Natural killer cell treated with Interleukin-12 subunit alpha and Interleukin-12 subunit beta and Interleukin-15 and Interleukin-18, amount 100 ng/mL, for 72 hours (primary cell): Measurements from ENCODE around the gene PTPRU. TPM values are rescaled to one million over a fixed set of nuclear protein-coding genes. Genes with fewer than 3 reads are reported as not detected.

Experiments
- ATAC-seq, 2 donors: fragments of 150-1000 bp; cut with Tn5 transposase in 1 of 2; sonication (Bioruptor Pico), chemical (Tn5 transposase) in 1 of 2; 2 replicates each; pipeline ENCODE4 v1.10.0; 2021
- DNase-seq: peaks from one replicate; pipeline ENCODE4 v3.0.0; 2022; ENCODE audit warnings: low spot score
- H3K27ac Mint-ChIP-seq, 2 donors: 1 replicate in 1 of 2; 2 replicates in 1 of 2; pipeline ENCODE4 v1.8.0; 2022; ENCODE audit warnings: mixed read lengths in 2 of 2, mild to moderate bottlenecking in 1 of 2, moderate library complexity in 1 of 2
- H3K27me3 Mint-ChIP-seq, 2 donors: 1 replicate in 1 of 2; 2 replicates in 1 of 2; pipeline ENCODE4 v1.8.0; 2022; ENCODE audit warnings: mixed read lengths in 2 of 2
- H3K36me3 Mint-ChIP-seq: one replicate; pipeline ENCODE4 v1.8.0; 2022; ENCODE audit warnings: mixed read lengths
- H3K4me1 Mint-ChIP-seq, 2 donors: 1 replicate in 1 of 2; 2 replicates in 1 of 2; pipeline ENCODE4 v1.8.0; 2022; ENCODE audit warnings: low read depth in 2 of 2, mixed read lengths in 2 of 2, mild to moderate bottlenecking in 1 of 2
- H3K4me3 Mint-ChIP-seq: one replicate; pipeline ENCODE4 v1.8.0; 2022; ENCODE audit warnings: mixed read lengths
- H3K9me3 Mint-ChIP-seq: 2 replicates; pipeline ENCODE4 v1.8.0; 2022; ENCODE audit warnings: mixed read lengths
- total RNA-seq, 2 donors: library from RNA; stranded (reverse); gene quantifications; one replicate each; pipeline ENCODE4 v1.2.3, GENCODE V29; 2022

PTPRU gene
- total RNA-seq, 2 donors from 2014 or later, result 1.3 to 1.4 TPM

DNA sequence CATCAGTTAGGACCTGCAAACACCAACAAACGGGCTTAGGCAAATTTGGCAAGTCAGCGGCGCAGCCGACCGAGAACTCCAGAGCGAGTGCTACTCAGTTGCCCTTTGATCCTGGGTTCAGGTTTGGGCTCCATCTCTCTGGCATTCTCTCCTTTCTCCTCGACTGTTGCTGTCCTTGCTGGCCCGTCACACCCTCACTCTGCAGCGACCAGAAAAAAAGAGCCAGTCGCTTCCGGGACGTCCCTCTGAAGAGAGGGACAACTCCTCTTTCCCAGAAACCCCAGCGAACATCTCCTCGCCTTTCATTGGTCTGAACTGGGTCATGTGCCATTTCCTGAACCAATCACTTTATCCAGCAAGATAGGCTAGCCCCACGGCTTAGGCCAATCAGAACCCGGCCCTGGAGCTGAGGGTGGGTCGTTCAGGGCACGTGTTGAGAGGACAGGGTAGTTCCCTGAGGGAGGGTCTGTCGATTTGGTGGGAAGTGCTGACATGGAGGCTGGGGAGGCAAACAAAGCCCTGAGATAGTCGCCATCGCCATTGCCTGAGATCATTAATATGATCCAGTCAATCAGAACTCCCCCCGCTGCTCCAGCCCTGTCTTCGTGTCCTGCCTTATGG, 113.7 kb downstream of the PTPRU start:
- no peak overlapping the region for H3K27ac Mint-ChIP-seq
- no peaks in the 10 kb centered on the region for H3K36me3 Mint-ChIP-seq
- H3K9me3 Mint-ChIP-seq, result no peaks in the 10 kb centered on the region
- H3K4me1 Mint-ChIP-seq, result no peaks in the 10 kb centered on the region
- ATAC-seq, result no peak
- no peak for DNase-seq
- H3K4me3 Mint-ChIP-seq, result no peak overlapping the region
- H3K27me3 Mint-ChIP-seq, result peaks cover 31 to 41% of the 10 kb centered on the region in 2 donors

DNA sequence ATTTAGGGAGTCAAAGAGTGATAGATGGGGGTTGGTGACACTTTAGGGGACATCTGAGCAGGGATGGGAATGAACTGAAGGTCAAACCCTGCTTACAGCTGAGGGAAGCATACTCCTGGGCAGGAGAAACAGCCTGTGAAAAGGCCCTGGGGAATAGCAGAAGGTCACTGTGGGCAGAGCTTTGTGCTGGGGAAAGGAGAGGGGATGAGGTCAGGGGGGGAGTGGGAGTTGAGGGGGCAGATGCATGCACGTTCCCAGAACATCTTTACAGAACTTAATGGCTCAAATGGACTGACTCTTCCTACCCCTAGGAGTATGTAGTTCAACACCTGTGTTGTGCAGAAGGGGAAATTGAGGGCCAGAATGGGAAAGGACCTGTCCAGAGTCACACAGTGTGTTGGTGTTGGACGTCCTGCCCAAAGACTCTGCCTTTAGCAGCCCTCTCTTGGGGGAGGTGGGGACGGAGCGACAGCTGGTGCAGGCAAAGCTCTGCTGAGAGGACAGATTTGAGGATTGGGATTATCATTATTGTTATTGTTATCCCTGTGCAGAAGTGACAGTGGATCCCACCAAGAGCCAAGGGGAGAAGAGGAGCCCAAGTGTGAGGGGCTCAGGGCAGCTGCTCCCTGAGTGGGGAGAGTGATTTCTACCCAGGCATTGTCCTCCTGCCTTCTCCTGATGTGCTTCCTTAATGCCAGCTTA, 116.5 kb downstream of the PTPRU start:
- no peaks in the 10 kb centered on the region for H3K36me3 Mint-ChIP-seq
- DNase-seq, result no peak
- ATAC-seq, result no peak
- H3K4me1 Mint-ChIP-seq, result no peaks in the 10 kb centered on the region
- H3K27ac Mint-ChIP-seq, result no peak overlapping the region
- H3K4me3 Mint-ChIP-seq, result no peak overlapping the region
- H3K9me3 Mint-ChIP-seq, result no peaks in the 10 kb centered on the region
- H3K27me3 Mint-ChIP-seq, result peaks cover 26 to 42% of the 10 kb centered on the region in 2 donors

GRCh38 chr1:29354511-29355098, 118.3 kb downstream of the PTPRU start:
- Mint-ChIP-seq H3K4me1 (no peaks in the 10 kb centered on the region), H3K27ac (no peak overlapping the region), H3K4me3 (no peak overlapping the region), H3K27me3 (peaks cover 24 to 37% of the 10 kb centered on the region in 2 donors), H3K36me3 (no peaks in the 10 kb centered on the region), H3K9me3 (no peaks in the 10 kb centered on the region)
- DNase-seq (no peak), ATAC-seq (no peak)

DNA sequence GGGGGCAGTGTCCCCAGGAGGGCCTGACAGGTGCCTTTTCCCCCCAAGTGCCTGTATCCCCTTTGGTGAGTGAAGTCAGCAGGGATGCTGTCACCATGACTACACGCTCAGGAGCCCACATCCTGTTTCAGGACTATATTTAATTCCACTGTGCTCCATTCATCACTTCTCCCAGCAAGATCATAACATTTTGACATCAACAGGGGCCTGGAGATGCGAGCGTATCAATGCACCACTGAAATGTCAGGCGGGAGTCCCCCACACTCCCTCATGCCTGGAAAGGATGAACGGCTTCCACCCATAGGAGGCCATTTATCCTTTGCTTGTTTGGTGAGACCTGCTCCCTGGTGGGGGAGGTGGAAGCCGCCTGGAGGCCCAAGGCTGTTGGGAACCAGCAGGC, 119.1 kb downstream of the PTPRU start:
- DNase-seq, result no peak
- no peak overlapping the region for H3K27ac Mint-ChIP-seq
- H3K9me3 Mint-ChIP-seq, result no peaks in the 10 kb centered on the region
- H3K4me3 Mint-ChIP-seq, result no peak overlapping the region
- H3K36me3 Mint-ChIP-seq, result no peaks in the 10 kb centered on the region
- ATAC-seq, result no peak
- peaks cover 27 to 43% of the 10 kb centered on the region in 2 donors for H3K27me3 Mint-ChIP-seq
- H3K4me1 Mint-ChIP-seq, result no peaks in the 10 kb centered on the region

GRCh38 chr1:29356663-29357062, 120.3 kb downstream of the PTPRU start:
- no peak for ATAC-seq
- H3K27me3 Mint-ChIP-seq, result peaks cover 21 to 50% of the 10 kb centered on the region in 2 donors
- H3K27ac Mint-ChIP-seq, result no peak overlapping the region
- H3K4me1 Mint-ChIP-seq, result no peaks in the 10 kb centered on the region
- no peak overlapping the region for H3K4me3 Mint-ChIP-seq
- no peaks in the 10 kb centered on the region for H3K9me3 Mint-ChIP-seq
- H3K36me3 Mint-ChIP-seq, result no peaks in the 10 kb centered on the region
- DNase-seq, result no peak

- DNase-seq (no peak), ATAC-seq (no peak)
- Mint-ChIP-seq H3K36me3 (no peaks in the 10 kb centered on the region), H3K4me3 (no peak overlapping the region), H3K9me3 (no peaks in the 10 kb centered on the region), H3K27ac (no peak overlapping the region), H3K4me1 (no peaks in the 10 kb centered on the region), H3K27me3 (peaks cover 19 to 43% of the 10 kb centered on the region in 2 donors)
Measured at GRCh38 chr1:29357452-29357851, 121.1 kb downstream of the PTPRU start.

- Mint-ChIP-seq H3K36me3 (no peaks in the 10 kb centered on the region), H3K27ac (no peak overlapping the region), H3K4me3 (no peak overlapping the region), H3K9me3 (no peaks in the 10 kb centered on the region), H3K4me1 (no peaks in the 10 kb centered on the region), H3K27me3 (peaks cover 21 to 40% of the 10 kb centered on the region in 2 donors)
- DNase-seq, result no peak
- ATAC-seq, result no peak
Measured at GRCh38 chr1:29358183-29358582, 121.9 kb downstream of the PTPRU start.

- DNase-seq (no peak), ATAC-seq (no peak)
- Mint-ChIP-seq H3K4me1 (no peaks in the 10 kb centered on the region), H3K9me3 (no peaks in the 10 kb centered on the region), H3K27me3 (peaks cover 18 to 37% of the 10 kb centered on the region in 2 donors), H3K27ac (no peak overlapping the region), H3K36me3 (no peaks in the 10 kb centered on the region), H3K4me3 (no peak overlapping the region)
Measured at GRCh38 chr1:29360768-29361167, 124.4 kb downstream of the PTPRU start.

DNA sequence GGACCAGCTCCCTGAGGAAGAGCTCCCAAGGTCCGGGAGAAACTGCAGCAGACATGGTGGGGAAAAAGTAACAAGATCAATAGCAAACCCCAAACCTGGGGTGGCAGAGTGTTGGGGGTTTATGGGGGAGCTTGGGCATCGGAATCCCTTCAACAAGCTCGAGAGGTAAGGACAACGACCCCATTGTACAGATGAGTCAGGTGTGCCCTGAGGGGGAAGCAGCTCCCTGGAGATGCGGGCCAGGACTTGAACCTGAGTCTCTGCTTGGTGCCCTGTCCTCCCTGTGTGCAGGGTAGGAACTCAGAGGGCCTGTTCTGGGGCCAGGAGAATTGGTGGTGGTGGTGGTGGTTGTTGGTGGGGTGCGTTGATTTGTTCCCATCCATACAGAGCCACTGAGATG, 125.4 kb downstream of the PTPRU start:
- ATAC-seq, result no peak
- Mint-ChIP-seq H3K27ac (no peak overlapping the region), H3K4me3 (no peak overlapping the region), H3K9me3 (no peaks in the 10 kb centered on the region), H3K36me3 (no peaks in the 10 kb centered on the region), H3K27me3 (peaks cover 20 to 32% of the 10 kb centered on the region in 2 donors), H3K4me1 (no peaks in the 10 kb centered on the region)
- DNase-seq, result no peak

GRCh38 chr1:29362116-29362515, 125.8 kb downstream of the PTPRU start:
- ATAC-seq, result no peak
- no peak for DNase-seq
- no peaks in the 10 kb centered on the region for H3K4me1 Mint-ChIP-seq
- H3K4me3 Mint-ChIP-seq, result no peak overlapping the region
- no peaks in the 10 kb centered on the region for H3K9me3 Mint-ChIP-seq
- H3K27me3 Mint-ChIP-seq, result peaks cover 20 to 32% of the 10 kb centered on the region in 2 donors
- H3K27ac Mint-ChIP-seq, result no peak overlapping the region
- no peaks in the 10 kb centered on the region for H3K36me3 Mint-ChIP-seq

GRCh38 chr1:29362764-29363163, 126.4 kb downstream of the PTPRU start:
- DNase-seq (no peak), ATAC-seq (no peak)
- Mint-ChIP-seq H3K36me3 (no peaks in the 10 kb centered on the region), H3K4me3 (no peak overlapping the region), H3K27ac (no peak overlapping the region), H3K9me3 (no peaks in the 10 kb centered on the region), H3K4me1 (no peaks in the 10 kb centered on the region), H3K27me3 (peaks cover 20 to 32% of the 10 kb centered on the region in 2 donors)

DNA sequence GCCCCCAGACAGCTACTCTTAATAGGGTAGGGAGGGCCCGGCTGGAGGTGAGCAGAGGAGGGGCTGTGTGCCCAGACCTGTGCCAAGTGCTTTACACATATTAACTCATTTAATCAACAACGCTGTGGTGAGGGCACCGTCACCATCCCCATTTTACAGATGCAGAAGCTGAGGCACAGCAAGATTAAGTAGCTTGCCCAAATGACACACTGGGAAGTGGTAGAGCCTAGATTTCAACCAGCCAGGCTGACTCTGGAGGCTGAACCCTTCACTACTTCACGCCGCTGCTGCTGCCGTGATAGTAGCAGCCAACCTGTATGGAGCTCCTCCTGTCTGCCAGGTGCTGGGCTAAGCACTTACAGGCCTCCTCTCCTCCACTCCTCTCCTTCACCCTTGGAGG, 127.2 kb downstream of the PTPRU start:
- Mint-ChIP-seq H3K27ac (no peak overlapping the region), H3K4me3 (no peak overlapping the region), H3K9me3 (no peaks in the 10 kb centered on the region), H3K36me3 (no peaks in the 10 kb centered on the region), H3K4me1 (no peaks in the 10 kb centered on the region), H3K27me3 (peaks cover 20 to 34% of the 10 kb centered on the region in 2 donors)
- no peak for ATAC-seq
- DNase-seq, result no peak

- DNase-seq (no peak), ATAC-seq (no peak)
- Mint-ChIP-seq H3K9me3 (no peaks in the 10 kb centered on the region), H3K27ac (no peak overlapping the region), H3K36me3 (no peaks in the 10 kb centered on the region), H3K4me3 (no peak overlapping the region), H3K27me3 (peaks cover 22 to 38% of the 10 kb centered on the region in 2 donors), H3K4me1 (no peaks in the 10 kb centered on the region)
Measured at GRCh38 chr1:29364101-29364678, 127.9 kb downstream of the PTPRU start.
